B cell (primary cell): ENCODE results near the gene ANP32D. TPM values are rescaled to one million over a fixed set of nuclear protein-coding genes. Genes with fewer than 3 reads are reported as not detected.

Source experiments
- ATAC-seq: fragments of 200-7000 bp; cut with Tn5 transposase; one replicate; pipeline ENCODE4 v1.10.0; 2021; ENCODE audit warnings: low read depth, mild to moderate bottlenecking, moderate number of reproducible peaks, moderate library complexity
- CTCF ChIA-PET: fragments of 350-600 bp; sonication (Branson Sonifier 250); formaldehyde crosslinking; loops from one replicate; lab custom pipeline; 2021; ENCODE audit warnings: antibody characterized with exemption, inconsistent platforms; lab: Charles Lee
- POLR2A ChIA-PET: fragments of 350-600 bp; sonication (Branson Sonifier 250); formaldehyde crosslinking; loops from one replicate; lab custom pipeline; 2021; ENCODE audit warnings: antibody characterized with exemption; lab: Charles Lee
- DNase-seq: peaks from one replicate; pipeline ENCODE4 v3.0.0; 2013
- H2AFZ ChIP-seq: 2 replicates; pipeline ENCODE4 v1.6.1; 2012; ENCODE audit warnings: mild to moderate bottlenecking, low read depth, low read length; ENCODE audit not compliant: insufficient read depth, poor library complexity, severe bottlenecking
- H3K27ac ChIP-seq, 2 donors: 1 replicate in 1 of 2; 2 replicates in 1 of 2; pipeline ENCODE4 v1.5.1; 2012 to 2013; ENCODE audit warnings: low read length in 2 of 2, mild to moderate bottlenecking in 2 of 2, moderate library complexity in 1 of 2
- H3K27me3 ChIP-seq, 4 experiments: fragments of 200-600 bp in 1 of 4; sonication (generic) in 1 of 4; replicated peaks in 1 of 4; 1 replicate in 2 of 4; 2 replicates in 2 of 4; pipeline versions ENCODE4 v1.6.1 to v1.7.0; 2013 to 2016; ENCODE audit warnings: low read length in 3 of 4, mild to moderate bottlenecking in 2 of 4, mixed read lengths in 1 of 4, moderate library complexity in 1 of 4; ENCODE audit not compliant: insufficient read depth in 4 of 4, control insufficient read depth in 3 of 4; ENCODE audit errors: control extremely low read depth in 1 of 4
- H3K36me3 ChIP-seq, 2 experiments: replicated peaks in 1 of 2; 1 replicate in 1 of 2; 2 replicates in 1 of 2; pipeline versions ENCODE4 v1.6.1 to v1.7.1; 2013; ENCODE audit warnings: low read length in 1 of 2; ENCODE audit not compliant: insufficient read depth in 2 of 2, control insufficient read depth in 1 of 2; ENCODE audit errors: control extremely low read depth in 1 of 2, extremely low read depth in 1 of 2
- H3K4me1 ChIP-seq, 2 donors: fragments of 200-600 bp in 1 of 2; sonication (generic) in 1 of 2; 1 replicate in 1 of 2; 2 replicates in 1 of 2; pipeline versions ENCODE4 v1.5.1 to v1.6.1; 2013 to 2017; ENCODE audit warnings: low read length in 2 of 2; ENCODE audit not compliant: control insufficient read depth in 2 of 2, insufficient read depth in 2 of 2
- H3K4me2 ChIP-seq: replicated peaks from 2 replicates; pipeline ENCODE3; 2012; ENCODE audit warnings: mild to moderate bottlenecking, low read depth, low read length; ENCODE audit not compliant: poor library complexity, severe bottlenecking
- H3K4me3 ChIP-seq, 5 experiments: fragments of 200-600 bp in 1 of 5; sonication (generic) in 1 of 5; 1 replicate in 3 of 5; 2 replicates in 2 of 5; pipeline versions ENCODE4 v1.5.1 to v1.7.0; 2011 to 2016; ENCODE audit warnings: low read length in 4 of 5, mild to moderate bottlenecking in 4 of 5, low read depth in 2 of 5, control low read depth in 1 of 5, moderate library complexity in 1 of 5; ENCODE audit not compliant: insufficient read depth in 1 of 5; ENCODE audit errors: control extremely low read depth in 1 of 5, extremely low read depth in 1 of 5
- H3K79me2 ChIP-seq: fragments of 200-600 bp; sonication (generic); one replicate; pipeline ENCODE4 v1.6.0; 2016; ENCODE audit warnings: low read length; ENCODE audit not compliant: control insufficient read depth, insufficient read depth
- H3K9ac ChIP-seq: fragments of 200-600 bp; sonication (generic); 2 replicates; pipeline ENCODE4 v1.6.1; 2017; ENCODE audit warnings: mild to moderate bottlenecking, low read length, moderate library complexity
- H3K9me3 ChIP-seq, 3 donors: one replicate each; pipeline versions ENCODE4 v1.6.1 to v1.7.1; 2013; ENCODE audit warnings: low read length in 2 of 3; ENCODE audit not compliant: control insufficient read depth in 2 of 3, insufficient read depth in 1 of 3; ENCODE audit errors: control extremely low read depth in 1 of 3
- H4K20me1 ChIP-seq: 2 replicates; pipeline ENCODE4 v1.6.0; 2012; ENCODE audit warnings: mild to moderate bottlenecking, low read length; ENCODE audit not compliant: insufficient read depth, control insufficient read depth, poor library complexity, severe bottlenecking
- H3K27ac Mint-ChIP-seq: one replicate; pipeline ENCODE4 v1.8.0; 2021; ENCODE audit warnings: mixed read lengths
- H3K27me3 Mint-ChIP-seq: one replicate; pipeline ENCODE4 v1.8.0; 2021; ENCODE audit warnings: mixed read lengths
- H3K4me1 Mint-ChIP-seq: one replicate; pipeline ENCODE4 v1.8.0; 2021; ENCODE audit warnings: mixed read lengths
- H3K4me3 Mint-ChIP-seq: one replicate; pipeline ENCODE4 v1.8.0; 2021; ENCODE audit warnings: mixed read lengths
- H3K9me3 Mint-ChIP-seq: one replicate; pipeline ENCODE4 v1.8.0; 2022; ENCODE audit warnings: mixed read lengths; ENCODE audit not compliant: insufficient read depth
- EZH2 ChIP-seq: IDR thresholded peaks from 2 replicates; pipeline ENCODE4 v1.6.1; 2012; ENCODE audit warnings: borderline replicate concordance, low read depth, mild to moderate bottlenecking, moderate library complexity, low read length; ENCODE audit not compliant: insufficient read depth, poor library complexity, severe bottlenecking
- WGBS: methylation state at CpG from one replicate; pipeline ENCODE4 v1.1.5; 2013; ENCODE audit warnings: missing lambda C conversion rate; ENCODE audit not compliant: insufficient coverage; 5-methylcytosine and 5-hydroxymethylcytosine counted together
- intact Hi-C: fragments of 100-400 bp; cut with micrococcal nuclease; formaldehyde crosslinking; loops from one replicate; pipeline ENCODE4 v1.10.0; 2022
- polyA minus RNA-seq: library from RNA; depleted of rRNA, polyadenylated mRNA; stranded (reverse); fragments of >200 nt; gene quantifications from 2 replicates; pipeline ENCODE4 v1.2.3, GENCODE V29; 2012
- polyA plus RNA-seq: library from polyadenylated mRNA; depleted of rRNA; stranded (reverse); fragments of >200 nt; gene quantifications from 2 replicates; pipeline ENCODE4 v1.2.3, GENCODE V29; 2012
- total RNA-seq, 2 donors: library from RNA; stranded (reverse); fragments of 120-200 nt in 1 of 2; gene quantifications; 1 replicate in 1 of 2; 2 replicates in 1 of 2; pipeline versions ENCODE4 v1.2.3 to v1.2.4, GENCODE V29; 2013 to 2022
- TF ChIP-seq, protein P1 (sequence below): fragments of 200-600 bp; IDR thresholded peaks from one replicate; pipeline ENCODE4 v1.8.0; 2022; ENCODE audit warnings: antibody characterized with exemption, mild to moderate bottlenecking

The ANP32D gene
- total RNA-seq: not detected in 2 replicates
- total RNA-seq (2013): not detected
- not detected in 2 replicates for polyA plus RNA-seq
- polyA minus RNA-seq: not detected in 2 replicates

DNA sequence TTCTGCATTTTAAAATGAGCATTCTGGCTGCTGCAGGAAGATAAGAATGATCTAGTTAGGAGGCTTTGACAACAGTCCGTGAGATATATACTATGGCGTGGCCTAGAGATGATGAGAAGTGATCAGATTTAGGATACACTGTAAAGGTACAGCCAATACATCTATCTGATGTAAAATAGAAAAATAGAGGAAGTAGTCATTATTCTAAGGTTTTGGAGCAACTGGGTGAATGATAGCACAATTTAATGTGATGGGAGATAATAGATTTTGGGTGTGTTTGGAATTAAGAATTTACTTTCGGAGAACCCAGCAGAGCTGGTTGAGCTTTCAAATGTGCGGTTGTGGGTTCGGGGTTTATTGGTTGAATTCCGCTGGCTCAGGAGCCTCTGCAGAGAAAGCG lies at the start of gene ANP32D:
TSS of gene ANP32D (plus strand) at position 301 of the 400 bp plus-strand sequence. CDS start 106 bp downstream, outside the sequence.
- no peak within 1 kb of the TSS for H3K4me3 Mint-ChIP-seq
- no peak for DNase-seq
- Histone ChIP-seq H3K9me3 (peaks cover 2 to 15% (median 5%) of the 10 kb centered on the region in 3 donors), H3K79me2 (no peaks in the 10 kb centered on the region), H3K27ac (no peak within 1 kb of the TSS), H3K4me3 (no peak within 1 kb of the TSS), H3K4me1 (no peaks in the 10 kb centered on the region), H3K4me2 (no peak within 1 kb of the TSS), H3K36me3 (no peaks in the 10 kb centered on the region), H3K27me3 (no peaks in the 10 kb centered on the region), H3K9ac (no peak within 1 kb of the TSS), H2AFZ (no peak within 1 kb of the TSS), H4K20me1 (no peaks in the 10 kb centered on the region)
- no peak for ATAC-seq
- intact Hi-C loops: no loop called here
- peaks cover 26% of the 10 kb centered on the region for H3K9me3 Mint-ChIP-seq
- POLR2A ChIA-PET: no interaction called here
- peaks cover 17% of the 10 kb centered on the region for H3K27me3 Mint-ChIP-seq
- 96% methylated on average over 5 of the region's 7 CpGs for WGBS
- CTCF ChIA-PET: interaction anchor here (0.8 kb wide), 1 partner anchor 15 kb away, joined by 3 read pairs; no protein-coding TSS in a partner anchor
- no peak within 1 kb of the TSS for H3K27ac Mint-ChIP-seq
- TF ChIP-seq EZH2: no peak
- TF ChIP-seq, protein P1, sequence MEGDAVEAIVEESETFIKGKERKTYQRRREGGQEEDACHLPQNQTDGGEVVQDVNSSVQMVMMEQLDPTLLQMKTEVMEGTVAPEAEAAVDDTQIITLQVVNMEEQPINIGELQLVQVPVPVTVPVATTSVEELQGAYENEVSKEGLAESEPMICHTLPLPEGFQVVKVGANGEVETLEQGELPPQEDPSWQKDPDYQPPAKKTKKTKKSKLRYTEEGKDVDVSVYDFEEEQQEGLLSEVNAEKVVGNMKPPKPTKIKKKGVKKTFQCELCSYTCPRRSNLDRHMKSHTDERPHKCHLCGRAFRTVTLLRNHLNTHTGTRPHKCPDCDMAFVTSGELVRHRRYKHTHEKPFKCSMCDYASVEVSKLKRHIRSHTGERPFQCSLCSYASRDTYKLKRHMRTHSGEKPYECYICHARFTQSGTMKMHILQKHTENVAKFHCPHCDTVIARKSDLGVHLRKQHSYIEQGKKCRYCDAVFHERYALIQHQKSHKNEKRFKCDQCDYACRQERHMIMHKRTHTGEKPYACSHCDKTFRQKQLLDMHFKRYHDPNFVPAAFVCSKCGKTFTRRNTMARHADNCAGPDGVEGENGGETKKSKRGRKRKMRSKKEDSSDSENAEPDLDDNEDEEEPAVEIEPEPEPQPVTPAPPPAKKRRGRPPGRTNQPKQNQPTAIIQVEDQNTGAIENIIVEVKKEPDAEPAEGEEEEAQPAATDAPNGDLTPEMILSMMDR: no peak
- no peaks in the 10 kb centered on the region for H3K4me1 Mint-ChIP-seq

DNA sequence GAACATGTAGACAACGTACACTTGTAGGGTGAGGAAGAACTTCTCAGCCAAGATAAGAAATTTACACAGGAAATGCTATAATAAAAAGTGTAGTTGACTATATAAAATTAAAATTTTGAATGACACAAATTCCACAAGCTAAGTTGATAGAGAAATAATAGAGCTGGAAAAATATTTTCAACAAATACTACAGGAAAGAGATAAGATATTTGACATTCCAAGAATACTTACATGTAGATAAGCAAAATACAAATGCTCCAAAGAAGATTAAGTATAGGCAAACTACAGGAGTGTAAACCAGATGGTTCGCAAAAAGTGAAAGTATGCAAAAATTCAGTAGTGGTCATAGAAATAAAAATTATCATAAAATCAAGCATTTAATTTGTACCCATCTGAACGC lies 49.2 kb upstream of the ANP32D start:
- DNase-seq: no peak
- CTCF ChIA-PET: no interaction called here
- Mint-ChIP-seq H3K4me1 (no peaks in the 10 kb centered on the region), H3K4me3 (no peak overlapping the region), H3K27me3 (peaks cover 22% of the 10 kb centered on the region), H3K27ac (no peak overlapping the region), H3K9me3 (peaks cover 2% of the 10 kb centered on the region)
- Histone ChIP-seq H3K9ac (no peak overlapping the region), H3K27ac (no peak overlapping the region), H3K4me1 (no peaks in the 10 kb centered on the region), H3K4me3 (no peak overlapping the region), H3K9me3 (no peaks in the 10 kb centered on the region), H3K4me2 (no peak overlapping the region), H4K20me1 (no peaks in the 10 kb centered on the region), H3K36me3 (no peaks in the 10 kb centered on the region), H3K79me2 (no peaks in the 10 kb centered on the region), H3K27me3 (peaks cover 0 to 9% (median 2%) of the 10 kb centered on the region in 4 experiments), H2AFZ (no peak overlapping the region)
- no peak for TF ChIP-seq EZH2
- TF ChIP-seq, protein P1: no peak
- WGBS: no CpG with 5 or more reads among the region's 3 CpGs
- intact Hi-C loops: no loop called here
- no peak for ATAC-seq
- POLR2A ChIA-PET: no interaction called here
